ENCODE data around the gene ZNF808. TPM values are rescaled to one million over a fixed set of nuclear protein-coding genes. Genes with fewer than 3 reads are reported as not detected.
A peak's percentile ranks its signal among the peaks of the same experiment; 100 is the strongest.

The ZNF808 gene
- total and polyA plus RNA-seq, 9 of the 15 experiments (the other 6 are each of a cell fraction or from before 2014, with no cell fraction given) = 3.1 to 20.1 (median 10.9) TPM

- TF ChIP-seq, protein P1, sequence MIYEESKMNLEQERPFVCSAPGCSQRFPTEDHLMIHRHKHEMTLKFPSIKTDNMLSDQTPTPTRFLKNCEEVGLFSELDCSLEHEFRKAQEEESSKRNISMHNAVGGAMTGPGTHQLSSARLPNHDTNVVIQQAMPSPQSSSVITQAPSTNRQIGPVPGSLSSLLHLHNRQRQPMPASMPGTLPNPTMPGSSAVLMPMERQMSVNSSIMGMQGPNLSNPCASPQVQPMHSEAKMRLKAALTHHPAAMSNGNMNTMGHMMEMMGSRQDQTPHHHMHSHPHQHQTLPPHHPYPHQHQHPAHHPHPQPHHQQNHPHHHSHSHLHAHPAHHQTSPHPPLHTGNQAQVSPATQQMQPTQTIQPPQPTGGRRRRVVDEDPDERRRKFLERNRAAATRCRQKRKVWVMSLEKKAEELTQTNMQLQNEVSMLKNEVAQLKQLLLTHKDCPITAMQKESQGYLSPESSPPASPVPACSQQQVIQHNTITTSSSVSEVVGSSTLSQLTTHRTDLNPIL (CRISPR knock-in tag; IDR thresholded peaks at IDR 0.05) = no peak
- TF ChIP-seq SRSF9 (IDR thresholded peaks at IDR 0.05; ENCODE audit: borderline replicate concordance, low read depth, low read length) = no peak
- TF ChIP-seq MBD2 (IDR thresholded peaks at IDR 0.05; ENCODE audit: borderline replicate concordance, low read depth) = peak; percentile 61; the same call in 1 of the 2 replicates
- no peak for TF ChIP-seq TRIM25 (IDR thresholded peaks at IDR 0.05; ENCODE audit: borderline replicate concordance)
- TF ChIP-seq, protein P2, sequence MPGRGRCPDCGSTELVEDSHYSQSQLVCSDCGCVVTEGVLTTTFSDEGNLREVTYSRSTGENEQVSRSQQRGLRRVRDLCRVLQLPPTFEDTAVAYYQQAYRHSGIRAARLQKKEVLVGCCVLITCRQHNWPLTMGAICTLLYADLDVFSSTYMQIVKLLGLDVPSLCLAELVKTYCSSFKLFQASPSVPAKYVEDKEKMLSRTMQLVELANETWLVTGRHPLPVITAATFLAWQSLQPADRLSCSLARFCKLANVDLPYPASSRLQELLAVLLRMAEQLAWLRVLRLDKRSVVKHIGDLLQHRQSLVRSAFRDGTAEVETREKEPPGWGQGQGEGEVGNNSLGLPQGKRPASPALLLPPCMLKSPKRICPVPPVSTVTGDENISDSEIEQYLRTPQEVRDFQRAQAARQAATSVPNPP (IDR thresholded peaks at IDR 0.05; ENCODE audit: borderline replicate concordance, insufficient read depth, insufficient read length) = no peak
- peak; percentile 62; the same call in 1 of the 2 replicates for TF ChIP-seq ESRRA (IDR thresholded peaks at IDR 0.05; ENCODE audit: borderline replicate concordance, low read depth)
- TF ChIP-seq, protein P3, sequence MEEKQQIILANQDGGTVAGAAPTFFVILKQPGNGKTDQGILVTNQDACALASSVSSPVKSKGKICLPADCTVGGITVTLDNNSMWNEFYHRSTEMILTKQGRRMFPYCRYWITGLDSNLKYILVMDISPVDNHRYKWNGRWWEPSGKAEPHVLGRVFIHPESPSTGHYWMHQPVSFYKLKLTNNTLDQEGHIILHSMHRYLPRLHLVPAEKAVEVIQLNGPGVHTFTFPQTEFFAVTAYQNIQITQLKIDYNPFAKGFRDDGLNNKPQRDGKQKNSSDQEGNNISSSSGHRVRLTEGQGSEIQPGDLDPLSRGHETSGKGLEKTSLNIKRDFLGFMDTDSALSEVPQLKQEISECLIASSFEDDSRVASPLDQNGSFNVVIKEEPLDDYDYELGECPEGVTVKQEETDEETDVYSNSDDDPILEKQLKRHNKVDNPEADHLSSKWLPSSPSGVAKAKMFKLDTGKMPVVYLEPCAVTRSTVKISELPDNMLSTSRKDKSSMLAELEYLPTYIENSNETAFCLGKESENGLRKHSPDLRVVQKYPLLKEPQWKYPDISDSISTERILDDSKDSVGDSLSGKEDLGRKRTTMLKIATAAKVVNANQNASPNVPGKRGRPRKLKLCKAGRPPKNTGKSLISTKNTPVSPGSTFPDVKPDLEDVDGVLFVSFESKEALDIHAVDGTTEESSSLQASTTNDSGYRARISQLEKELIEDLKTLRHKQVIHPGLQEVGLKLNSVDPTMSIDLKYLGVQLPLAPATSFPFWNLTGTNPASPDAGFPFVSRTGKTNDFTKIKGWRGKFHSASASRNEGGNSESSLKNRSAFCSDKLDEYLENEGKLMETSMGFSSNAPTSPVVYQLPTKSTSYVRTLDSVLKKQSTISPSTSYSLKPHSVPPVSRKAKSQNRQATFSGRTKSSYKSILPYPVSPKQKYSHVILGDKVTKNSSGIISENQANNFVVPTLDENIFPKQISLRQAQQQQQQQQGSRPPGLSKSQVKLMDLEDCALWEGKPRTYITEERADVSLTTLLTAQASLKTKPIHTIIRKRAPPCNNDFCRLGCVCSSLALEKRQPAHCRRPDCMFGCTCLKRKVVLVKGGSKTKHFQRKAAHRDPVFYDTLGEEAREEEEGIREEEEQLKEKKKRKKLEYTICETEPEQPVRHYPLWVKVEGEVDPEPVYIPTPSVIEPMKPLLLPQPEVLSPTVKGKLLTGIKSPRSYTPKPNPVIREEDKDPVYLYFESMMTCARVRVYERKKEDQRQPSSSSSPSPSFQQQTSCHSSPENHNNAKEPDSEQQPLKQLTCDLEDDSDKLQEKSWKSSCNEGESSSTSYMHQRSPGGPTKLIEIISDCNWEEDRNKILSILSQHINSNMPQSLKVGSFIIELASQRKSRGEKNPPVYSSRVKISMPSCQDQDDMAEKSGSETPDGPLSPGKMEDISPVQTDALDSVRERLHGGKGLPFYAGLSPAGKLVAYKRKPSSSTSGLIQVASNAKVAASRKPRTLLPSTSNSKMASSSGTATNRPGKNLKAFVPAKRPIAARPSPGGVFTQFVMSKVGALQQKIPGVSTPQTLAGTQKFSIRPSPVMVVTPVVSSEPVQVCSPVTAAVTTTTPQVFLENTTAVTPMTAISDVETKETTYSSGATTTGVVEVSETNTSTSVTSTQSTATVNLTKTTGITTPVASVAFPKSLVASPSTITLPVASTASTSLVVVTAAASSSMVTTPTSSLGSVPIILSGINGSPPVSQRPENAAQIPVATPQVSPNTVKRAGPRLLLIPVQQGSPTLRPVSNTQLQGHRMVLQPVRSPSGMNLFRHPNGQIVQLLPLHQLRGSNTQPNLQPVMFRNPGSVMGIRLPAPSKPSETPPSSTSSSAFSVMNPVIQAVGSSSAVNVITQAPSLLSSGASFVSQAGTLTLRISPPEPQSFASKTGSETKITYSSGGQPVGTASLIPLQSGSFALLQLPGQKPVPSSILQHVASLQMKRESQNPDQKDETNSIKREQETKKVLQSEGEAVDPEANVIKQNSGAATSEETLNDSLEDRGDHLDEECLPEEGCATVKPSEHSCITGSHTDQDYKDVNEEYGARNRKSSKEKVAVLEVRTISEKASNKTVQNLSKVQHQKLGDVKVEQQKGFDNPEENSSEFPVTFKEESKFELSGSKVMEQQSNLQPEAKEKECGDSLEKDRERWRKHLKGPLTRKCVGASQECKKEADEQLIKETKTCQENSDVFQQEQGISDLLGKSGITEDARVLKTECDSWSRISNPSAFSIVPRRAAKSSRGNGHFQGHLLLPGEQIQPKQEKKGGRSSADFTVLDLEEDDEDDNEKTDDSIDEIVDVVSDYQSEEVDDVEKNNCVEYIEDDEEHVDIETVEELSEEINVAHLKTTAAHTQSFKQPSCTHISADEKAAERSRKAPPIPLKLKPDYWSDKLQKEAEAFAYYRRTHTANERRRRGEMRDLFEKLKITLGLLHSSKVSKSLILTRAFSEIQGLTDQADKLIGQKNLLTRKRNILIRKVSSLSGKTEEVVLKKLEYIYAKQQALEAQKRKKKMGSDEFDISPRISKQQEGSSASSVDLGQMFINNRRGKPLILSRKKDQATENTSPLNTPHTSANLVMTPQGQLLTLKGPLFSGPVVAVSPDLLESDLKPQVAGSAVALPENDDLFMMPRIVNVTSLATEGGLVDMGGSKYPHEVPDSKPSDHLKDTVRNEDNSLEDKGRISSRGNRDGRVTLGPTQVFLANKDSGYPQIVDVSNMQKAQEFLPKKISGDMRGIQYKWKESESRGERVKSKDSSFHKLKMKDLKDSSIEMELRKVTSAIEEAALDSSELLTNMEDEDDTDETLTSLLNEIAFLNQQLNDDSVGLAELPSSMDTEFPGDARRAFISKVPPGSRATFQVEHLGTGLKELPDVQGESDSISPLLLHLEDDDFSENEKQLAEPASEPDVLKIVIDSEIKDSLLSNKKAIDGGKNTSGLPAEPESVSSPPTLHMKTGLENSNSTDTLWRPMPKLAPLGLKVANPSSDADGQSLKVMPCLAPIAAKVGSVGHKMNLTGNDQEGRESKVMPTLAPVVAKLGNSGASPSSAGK (IDR thresholded peaks at IDR 0.05) = peak; percentile 79
- TF ChIP-seq CXXC5 (CRISPR knock-in tag; IDR thresholded peaks at IDR 0.05) = peak; percentile 46; the same call in 1 of the 2 replicates
- peak; percentile 82 for TF ChIP-seq EP400 (IDR thresholded peaks at IDR 0.05)
- peak; percentile 72 for TF ChIP-seq POU5F1 (IDR thresholded peaks at IDR 0.05; ENCODE audit: borderline replicate concordance, low read depth, low read length, partially characterized antibody)
Observed at GRCh38 chr19:52570000-52570861, 42.8 kb downstream of the ZNF808 start, which contains the start of gene ZNF701 (continued).
